Medulla oblongata (tissue), 1 donor: ENCODE data around the gene CRKL.
"Not testable (repeated sequence)": the region's sequence is repeated elsewhere in the genome, so short reads cannot be mapped to it uniquely, and the experiment has no call there.

Experiments used
- DNase-seq: peaks from one replicate; pipeline ENCODE4 v3.0.0-alpha.2; 2015; ENCODE audit errors: extremely low spot score

The CRKL gene, protein sequence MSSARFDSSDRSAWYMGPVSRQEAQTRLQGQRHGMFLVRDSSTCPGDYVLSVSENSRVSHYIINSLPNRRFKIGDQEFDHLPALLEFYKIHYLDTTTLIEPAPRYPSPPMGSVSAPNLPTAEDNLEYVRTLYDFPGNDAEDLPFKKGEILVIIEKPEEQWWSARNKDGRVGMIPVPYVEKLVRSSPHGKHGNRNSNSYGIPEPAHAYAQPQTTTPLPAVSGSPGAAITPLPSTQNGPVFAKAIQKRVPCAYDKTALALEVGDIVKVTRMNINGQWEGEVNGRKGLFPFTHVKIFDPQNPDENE

DNA sequence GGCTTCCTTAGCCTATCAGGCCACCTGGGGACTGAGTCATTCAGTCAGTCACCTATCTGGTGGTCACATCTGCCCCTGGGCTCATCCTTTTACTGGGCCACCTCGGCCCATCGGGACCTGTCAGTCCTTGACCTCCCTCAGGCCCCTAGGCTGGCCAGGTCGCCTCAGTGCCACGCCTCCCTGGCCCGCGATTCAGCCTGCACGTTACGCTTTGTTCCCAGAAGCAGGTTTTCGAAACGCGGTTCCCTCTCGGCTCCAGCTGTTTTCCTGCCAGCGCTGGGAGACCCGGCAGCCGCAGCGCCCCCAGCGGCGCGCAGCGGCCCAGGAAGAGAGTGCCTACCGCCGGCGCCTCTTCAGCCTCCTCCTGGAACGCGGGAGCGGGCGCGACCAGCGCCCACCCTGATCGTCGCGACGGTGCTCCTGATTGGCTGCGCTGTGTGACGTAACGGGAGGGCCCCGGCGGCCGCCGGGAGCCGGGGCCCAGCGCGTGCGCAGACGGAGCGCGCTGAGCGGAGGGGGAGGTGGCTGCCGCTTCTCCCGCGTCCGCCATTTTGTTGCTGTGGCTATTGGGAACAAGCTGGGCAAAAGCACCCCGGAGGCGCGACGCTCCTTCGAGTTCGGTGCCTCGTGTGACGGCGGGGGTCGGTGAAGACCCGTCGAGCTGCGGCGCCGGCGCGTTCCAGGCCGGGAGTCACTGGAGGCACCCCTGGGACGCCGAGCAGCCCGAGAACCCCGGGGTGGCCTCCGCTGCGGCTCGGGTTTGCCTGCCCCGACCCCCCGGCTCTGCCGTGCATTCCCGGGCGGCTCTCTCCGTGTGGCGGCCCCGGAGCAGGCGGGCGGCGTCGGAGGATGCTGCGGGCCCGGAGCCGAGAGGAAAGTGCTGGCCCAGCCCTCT is at the start of gene CRKL:
TSS of gene CRKL (plus strand) at position 492 of the 895 bp plus-strand sequence. CDS start 528 bp downstream, outside the sequence.
- DNase-seq: peak; percentile 98

- no peak for DNase-seq
These were observed 48.9 kb upstream of the CRKL start for GRCh38 chr22:20868025-20868962.

- no peak for DNase-seq
These were observed 48.0 kb upstream of the CRKL start for GRCh38 chr22:20869234-20869633.

- DNase-seq: no peak
These were observed 44.0 kb upstream of the CRKL start for GRCh38 chr22:20873214-20873613.

- DNase-seq: no peak
These were observed 41.9 kb upstream of the CRKL start for GRCh38 chr22:20875296-20875695.

DNA sequence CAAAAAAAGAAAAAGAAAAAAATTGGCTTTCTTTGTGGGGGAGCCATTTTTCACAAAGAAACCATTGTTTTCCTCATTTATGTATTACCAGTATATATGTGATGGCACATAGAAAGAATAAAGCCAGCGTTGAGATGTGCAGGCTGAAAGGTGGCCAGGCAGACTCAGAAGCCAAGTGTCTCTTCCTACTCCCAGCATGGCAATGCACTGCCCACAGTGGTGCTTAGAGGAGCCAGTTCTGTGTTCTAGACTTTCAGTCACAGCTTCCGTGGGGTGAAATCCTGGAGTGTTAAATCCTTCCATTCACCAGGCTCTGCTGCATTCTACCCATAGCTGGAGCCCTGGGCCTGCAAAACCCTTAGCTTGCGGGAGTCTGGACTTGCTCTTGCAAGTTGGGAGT is 39.5 kb upstream of the CRKL start:
- no peak for DNase-seq

- DNase-seq: no peak
These were observed 36.0 kb upstream of the CRKL start for GRCh38 chr22:20881231-20881630.

GRCh38 chr22:20881869-20882815 is 35.1 kb upstream of the CRKL start:
- DNase-seq: no peak

DNA sequence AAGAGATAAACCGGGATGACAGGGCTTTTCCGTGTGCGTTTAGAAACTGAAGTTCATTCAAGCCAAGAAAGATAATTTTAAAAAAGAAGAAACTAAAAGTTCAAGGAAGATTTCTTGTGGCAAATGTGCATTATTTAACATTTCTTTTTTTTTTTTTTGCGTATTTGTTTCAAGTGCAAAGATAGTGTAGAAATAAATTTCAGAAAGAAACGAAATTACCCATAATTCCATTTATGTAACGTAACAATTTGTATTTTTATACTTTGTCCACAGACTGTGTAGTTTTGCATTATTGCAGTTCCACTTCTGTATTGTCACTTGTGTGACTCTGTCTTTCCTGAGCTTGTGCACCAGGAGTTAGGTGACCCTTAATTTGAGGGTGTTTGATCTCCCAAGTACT is 34.4 kb upstream of the CRKL start:
- no peak for DNase-seq

DNA sequence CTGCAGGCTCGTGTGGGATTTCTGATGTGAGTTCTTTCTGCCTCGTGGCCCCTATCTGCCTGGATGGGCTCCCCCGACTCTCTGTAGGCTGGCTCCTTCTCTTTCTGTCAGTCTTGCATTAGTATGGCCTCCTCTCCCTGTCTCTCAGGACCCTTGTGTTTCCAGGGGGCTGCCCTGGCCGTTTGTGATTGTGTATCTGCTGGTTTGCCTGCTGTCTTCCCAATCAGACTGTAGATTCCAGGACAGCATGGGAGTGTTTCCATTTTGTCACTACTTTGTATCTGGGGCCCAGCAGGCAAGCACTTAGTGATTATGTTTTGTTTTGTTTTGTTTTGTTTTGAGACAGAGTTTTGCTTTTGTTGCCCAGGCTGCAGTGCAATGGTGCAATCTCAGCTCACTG is 32.8 kb upstream of the CRKL start:
- DNase-seq: no peak

GRCh38 chr22:20885017-20885556 is 32.1 kb upstream of the CRKL start:
- DNase-seq: no peak

DNA sequence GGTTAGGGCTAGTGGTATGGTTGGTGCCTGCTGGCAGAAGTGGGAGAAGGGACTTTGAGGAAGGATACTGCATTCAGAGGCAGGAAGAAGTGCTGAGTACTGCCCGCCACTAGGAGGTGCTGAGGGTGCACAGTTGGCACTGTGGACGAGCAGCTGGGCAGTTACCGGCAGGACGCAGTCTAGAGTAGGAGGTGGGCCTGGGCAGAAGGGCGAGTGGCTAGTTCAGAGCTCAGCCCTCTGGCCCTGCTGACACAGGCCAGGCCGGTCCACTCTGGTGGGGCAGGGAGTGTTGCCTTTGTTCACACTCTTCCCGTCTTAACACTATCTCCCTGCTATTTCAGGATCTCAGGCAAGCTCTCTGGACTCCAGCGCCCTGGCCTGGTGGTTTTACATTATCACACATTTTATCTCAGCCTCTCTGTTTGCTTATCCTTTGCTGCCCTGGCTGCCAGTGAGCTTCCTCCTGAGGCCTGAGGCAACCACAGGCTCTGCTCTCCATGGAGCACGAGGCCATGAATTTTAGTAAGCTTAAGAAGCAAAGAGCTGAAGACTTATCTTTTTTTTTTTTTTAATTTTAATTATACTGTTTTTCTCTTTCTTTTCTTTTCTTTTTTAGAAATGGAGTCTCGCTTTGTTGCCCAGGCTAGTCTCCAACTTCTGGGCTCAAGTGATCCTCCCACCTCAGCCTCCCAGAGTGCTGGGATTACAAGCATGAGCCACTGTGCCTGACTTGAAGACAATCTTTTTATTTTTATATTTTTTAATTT is 31.5 kb upstream of the CRKL start:
- peak; percentile 82 for DNase-seq

DNA sequence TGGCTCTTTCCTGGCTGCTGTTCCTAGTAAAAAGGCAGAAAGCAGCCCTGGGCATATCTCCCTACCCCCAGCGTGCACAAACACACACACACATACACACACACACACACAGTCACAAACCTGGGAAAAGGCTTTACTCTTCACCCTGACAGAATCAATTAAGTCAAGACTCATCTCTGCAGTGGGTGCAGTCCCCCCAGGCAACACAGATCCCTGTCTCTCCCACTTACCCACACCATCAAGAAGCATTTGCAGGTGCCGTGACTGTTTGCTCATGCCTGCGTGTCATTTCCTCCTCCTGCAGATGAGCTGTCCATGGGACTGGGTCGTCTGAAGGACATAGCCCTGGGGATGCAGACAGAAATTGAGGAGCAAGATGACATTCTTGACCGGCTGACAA is 29.8 kb upstream of the CRKL start:
- no peak for DNase-seq

GRCh38 chr22:20889025-20889704 is 28.0 kb upstream of the CRKL start:
- DNase-seq: no peak

GRCh38 chr22:20889904-20890540 is 27.2 kb upstream of the CRKL start:
- DNase-seq: no peak

GRCh38 chr22:20890975-20891374 is 26.2 kb upstream of the CRKL start:
- DNase-seq: no peak

DNA sequence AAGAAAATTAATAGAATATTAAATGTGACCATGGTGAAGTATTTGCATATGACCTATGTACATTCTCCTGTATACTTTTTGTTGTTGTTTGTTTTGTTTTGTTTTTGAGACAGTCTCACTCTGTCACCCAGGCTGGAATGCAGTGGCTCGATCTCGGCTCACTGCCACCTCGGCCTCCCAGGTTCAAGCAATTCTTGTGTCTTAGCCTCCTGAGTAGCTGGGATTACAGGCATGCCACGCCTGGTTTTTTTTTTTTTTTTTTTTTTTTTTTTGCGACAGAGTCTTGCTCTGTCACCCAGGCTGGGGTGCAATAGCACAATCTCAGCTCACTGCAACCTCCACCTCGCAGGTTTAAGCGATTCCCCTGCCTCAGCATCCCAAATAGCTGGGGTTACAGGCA is 19.5 kb upstream of the CRKL start:
- not testable (repeated sequence) for DNase-seq

GRCh38 chr22:20899827-20900423 is 17.3 kb upstream of the CRKL start:
- DNase-seq: no peak
